ENCODE data around the gene TTL.
"Not testable (repeated sequence)": the region's sequence is repeated elsewhere in the genome, so short reads cannot be mapped to it uniquely, and the experiment has no call there.

Gene TTL

DNA sequence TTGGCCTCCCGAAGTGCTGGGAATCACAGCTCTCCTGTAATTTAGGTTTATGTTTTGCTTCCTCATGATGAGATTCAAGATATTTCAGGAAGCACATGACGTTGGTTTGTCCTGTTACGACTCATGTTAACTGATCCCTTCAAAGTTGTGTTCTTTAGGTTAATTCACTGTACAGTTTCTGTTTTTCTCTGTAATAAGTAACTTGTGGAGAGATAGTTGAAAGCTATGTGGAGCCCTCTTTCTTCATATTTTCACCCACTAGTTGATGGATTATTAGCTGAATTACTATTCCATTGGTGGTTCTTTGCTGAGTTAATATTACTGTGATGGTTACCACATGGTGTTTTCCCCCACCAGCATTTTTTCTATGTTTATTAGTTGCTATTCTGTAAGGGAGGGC is 84.1 kb downstream of the TTL start:
- peaks cover 13% of the 10 kb centered on the region for H3K36me3 ChIP-seq (ENCODE audit: control insufficient read depth, insufficient read depth, low read length)
- no peak overlapping the region for H3K4me3 ChIP-seq (replicated peaks; ENCODE audit: low read depth, low read length)
- TF ChIP-seq, protein P1, sequence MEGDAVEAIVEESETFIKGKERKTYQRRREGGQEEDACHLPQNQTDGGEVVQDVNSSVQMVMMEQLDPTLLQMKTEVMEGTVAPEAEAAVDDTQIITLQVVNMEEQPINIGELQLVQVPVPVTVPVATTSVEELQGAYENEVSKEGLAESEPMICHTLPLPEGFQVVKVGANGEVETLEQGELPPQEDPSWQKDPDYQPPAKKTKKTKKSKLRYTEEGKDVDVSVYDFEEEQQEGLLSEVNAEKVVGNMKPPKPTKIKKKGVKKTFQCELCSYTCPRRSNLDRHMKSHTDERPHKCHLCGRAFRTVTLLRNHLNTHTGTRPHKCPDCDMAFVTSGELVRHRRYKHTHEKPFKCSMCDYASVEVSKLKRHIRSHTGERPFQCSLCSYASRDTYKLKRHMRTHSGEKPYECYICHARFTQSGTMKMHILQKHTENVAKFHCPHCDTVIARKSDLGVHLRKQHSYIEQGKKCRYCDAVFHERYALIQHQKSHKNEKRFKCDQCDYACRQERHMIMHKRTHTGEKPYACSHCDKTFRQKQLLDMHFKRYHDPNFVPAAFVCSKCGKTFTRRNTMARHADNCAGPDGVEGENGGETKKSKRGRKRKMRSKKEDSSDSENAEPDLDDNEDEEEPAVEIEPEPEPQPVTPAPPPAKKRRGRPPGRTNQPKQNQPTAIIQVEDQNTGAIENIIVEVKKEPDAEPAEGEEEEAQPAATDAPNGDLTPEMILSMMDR (IDR thresholded peaks at IDR 0.05; ENCODE audit: insufficient read depth, low read length, poor library complexity, severe bottlenecking): no peak
- no peaks in the 10 kb centered on the region for H3K27me3 ChIP-seq (replicated peaks; ENCODE audit: control insufficient read depth, insufficient read depth, low read length)
- no peak for DNase-seq (ENCODE audit: extremely low read depth, insufficient read length)

DNA sequence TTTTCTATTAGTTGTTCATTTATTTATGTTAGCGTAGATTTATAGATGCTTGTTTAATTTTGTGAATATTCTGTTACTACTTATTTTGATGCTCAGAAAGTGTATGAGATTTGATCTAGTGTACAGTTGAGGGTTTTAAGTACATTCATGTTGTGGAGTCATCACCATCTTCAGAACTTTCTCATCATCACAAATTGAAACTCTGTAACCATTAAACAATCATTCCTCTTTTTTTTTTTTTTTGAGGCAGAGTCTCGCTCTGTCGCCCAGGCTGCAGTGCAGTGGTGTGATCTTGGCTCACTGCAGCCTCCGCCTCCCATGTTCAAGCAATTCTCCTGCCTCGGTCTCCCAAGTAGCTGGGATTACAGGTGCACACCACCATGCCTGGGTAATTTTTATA is 84.6 kb downstream of the TTL start:
- DNase-seq (ENCODE audit: extremely low read depth, insufficient read length); H3K4me3 ChIP-seq (replicated peaks; ENCODE audit: low read depth, low read length); H3K27me3 ChIP-seq (replicated peaks; ENCODE audit: control insufficient read depth, insufficient read depth, low read length): not testable (repeated sequence)
- peaks cover 15% of the 10 kb centered on the region for H3K36me3 ChIP-seq (ENCODE audit: control insufficient read depth, insufficient read depth, low read length)

DNA sequence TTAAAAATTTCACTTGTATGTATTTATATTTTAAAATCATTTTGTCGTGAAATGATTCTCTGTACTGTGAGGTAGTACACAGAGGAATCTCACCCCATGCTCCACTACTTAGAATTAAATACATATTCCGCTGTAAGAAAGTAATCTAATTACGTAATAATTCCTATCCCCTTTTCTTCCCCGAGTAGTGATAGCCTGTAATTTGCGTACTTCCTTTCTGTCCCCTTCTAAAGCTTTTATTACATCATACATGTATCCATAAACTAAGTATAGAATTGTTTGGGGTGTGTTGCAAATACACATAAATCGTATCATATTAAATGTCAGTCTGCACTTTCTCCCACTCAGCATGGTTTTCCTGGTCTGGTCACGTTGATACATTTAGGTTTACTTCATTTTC is 90.0 kb downstream of the TTL start:
- no peaks in the 10 kb centered on the region for H3K27me3 ChIP-seq (replicated peaks; ENCODE audit: control insufficient read depth, insufficient read depth, low read length)
- TF ChIP-seq, protein P1 (IDR thresholded peaks at IDR 0.05; ENCODE audit: insufficient read depth, low read length, poor library complexity, severe bottlenecking): no peak
- no peak overlapping the region for H3K4me3 ChIP-seq (replicated peaks; ENCODE audit: low read depth, low read length)
- peaks cover 22% of the 10 kb centered on the region for H3K36me3 ChIP-seq (ENCODE audit: control insufficient read depth, insufficient read depth, low read length)
- DNase-seq (ENCODE audit: extremely low read depth, insufficient read length): no peak

DNA sequence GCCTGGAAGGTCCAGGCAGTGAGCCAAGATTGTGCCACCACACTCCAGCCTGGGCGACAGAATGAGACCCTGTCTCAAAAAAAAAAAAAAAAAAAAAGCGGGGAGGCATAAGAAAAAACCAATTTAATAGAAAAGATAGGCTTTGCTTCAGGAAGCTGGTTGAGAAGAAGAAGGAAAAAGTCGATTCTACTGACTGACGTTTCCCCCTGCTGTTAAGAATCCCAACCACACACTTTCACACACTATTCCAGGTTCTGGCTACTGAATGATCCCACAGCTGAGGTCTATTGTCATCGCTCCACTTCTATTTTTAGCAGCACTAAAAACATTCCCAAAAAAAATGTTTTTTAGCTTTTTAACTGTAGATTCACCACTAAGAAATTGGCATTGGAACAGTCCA is 95.8 kb downstream of the TTL start:
- Histone ChIP-seq H3K4me3 (replicated peaks; ENCODE audit: low read depth, low read length) (no peak overlapping the region), H3K36me3 (ENCODE audit: control insufficient read depth, insufficient read depth, low read length) (peaks cover 17% of the 10 kb centered on the region), H3K27me3 (replicated peaks; ENCODE audit: control insufficient read depth, insufficient read depth, low read length) (no peaks in the 10 kb centered on the region)
- TF ChIP-seq, protein P1 (IDR thresholded peaks at IDR 0.05; ENCODE audit: insufficient read depth, low read length, poor library complexity, severe bottlenecking): no peak
- DNase-seq (ENCODE audit: extremely low read depth, insufficient read length): no peak

DNA sequence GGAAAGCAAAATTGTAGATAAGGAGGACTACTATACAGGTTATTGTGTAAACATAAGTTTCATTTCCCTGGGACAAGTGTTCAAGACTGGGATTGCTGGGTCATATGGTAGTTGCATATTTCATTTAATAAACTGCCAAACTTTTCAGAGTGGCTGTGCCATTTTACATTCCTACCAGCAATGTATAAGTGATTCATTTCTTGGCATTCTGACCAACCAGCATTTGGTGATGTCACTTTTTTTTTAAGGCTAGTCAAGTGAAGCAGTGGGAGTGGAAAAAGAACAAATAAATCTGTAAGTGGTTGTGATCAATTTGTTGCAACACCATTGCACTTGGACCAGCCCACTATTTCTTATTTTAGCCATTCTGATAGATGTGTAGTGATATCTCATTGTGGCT is 97.3 kb downstream of the TTL start:
- no peak for DNase-seq (ENCODE audit: extremely low read depth, insufficient read length)
- H3K27me3 ChIP-seq (replicated peaks; ENCODE audit: control insufficient read depth, insufficient read depth, low read length): no peaks in the 10 kb centered on the region
- H3K4me3 ChIP-seq (replicated peaks; ENCODE audit: low read depth, low read length): no peak overlapping the region
- TF ChIP-seq, protein P1 (IDR thresholded peaks at IDR 0.05; ENCODE audit: insufficient read depth, low read length, poor library complexity, severe bottlenecking): no peak
- H3K36me3 ChIP-seq (ENCODE audit: control insufficient read depth, insufficient read depth, low read length): peaks cover 11% of the 10 kb centered on the region

DNA sequence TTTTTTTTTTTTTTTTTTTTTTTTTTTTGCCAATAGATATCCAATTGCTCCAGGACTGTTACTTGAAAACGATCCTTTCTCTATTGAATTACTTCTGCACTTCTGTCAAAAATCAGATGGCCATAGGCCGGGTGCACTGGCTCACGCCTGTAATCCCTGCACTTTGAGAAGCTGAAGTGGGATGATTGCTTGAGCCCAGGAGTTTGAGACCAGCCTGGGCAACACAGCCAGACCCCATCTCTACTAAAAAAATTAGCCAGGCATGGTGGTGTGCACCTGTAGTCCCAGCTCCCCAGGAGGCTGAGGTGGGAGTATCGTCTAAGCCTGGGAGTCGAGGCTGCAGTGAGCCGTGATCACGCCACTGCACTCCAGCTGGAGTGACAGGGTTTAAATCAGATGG is 98.1 kb downstream of the TTL start:
- no peak overlapping the region for H3K4me3 ChIP-seq (replicated peaks; ENCODE audit: low read depth, low read length)
- peaks cover 6% of the 10 kb centered on the region for H3K36me3 ChIP-seq (ENCODE audit: control insufficient read depth, insufficient read depth, low read length)
- H3K27me3 ChIP-seq (replicated peaks; ENCODE audit: control insufficient read depth, insufficient read depth, low read length): no peaks in the 10 kb centered on the region
- DNase-seq (ENCODE audit: extremely low read depth, insufficient read length): no peak
- TF ChIP-seq, protein P1 (IDR thresholded peaks at IDR 0.05; ENCODE audit: insufficient read depth, low read length, poor library complexity, severe bottlenecking): no peak

Measured in GM06990 (cell line).